NCI-H748 (cell line): ENCODE measurements around the gene BPIFB2.

ENCODE experiments used
- DNase-seq: peaks from one replicate; lab custom pipeline; 2025; ENCODE audit not compliant: unreplicated experiment; lab: John Stamatoyannopoulos, UW

Gene BPIFB2

GRCh38 chr20:32984196-32984595 lies 23.3 kb upstream of the BPIFB2 start:
- DNase-seq, result no peak

GRCh38 chr20:32984631-32985354 lies 22.7 kb upstream of the BPIFB2 start:
- no peak for DNase-seq

- DNase-seq, result no peak
These were observed 21.9 kb upstream of the BPIFB2 start for GRCh38 chr20:32985596-32985995.

GRCh38 chr20:32986331-32986966 lies 21.1 kb upstream of the BPIFB2 start:
- DNase-seq, result no peak

- no peak for DNase-seq
These were observed 20.3 kb upstream of the BPIFB2 start for GRCh38 chr20:32987044-32987825.

GRCh38 chr20:32988008-32988407 lies 19.5 kb upstream of the BPIFB2 start:
- DNase-seq, result no peak

- no peak for DNase-seq
These were observed 17.8 kb upstream of the BPIFB2 start for GRCh38 chr20:32989507-32990283.

- no peak for DNase-seq
These were observed 17.1 kb upstream of the BPIFB2 start for GRCh38 chr20:32990426-32990825.

- DNase-seq, result no peak
These were observed 16.1 kb upstream of the BPIFB2 start for GRCh38 chr20:32991383-32991782.

- DNase-seq, result no peak
These were observed 15.5 kb upstream of the BPIFB2 start for GRCh38 chr20:32991792-32992641.

GRCh38 chr20:32993496-32994050 lies 13.9 kb upstream of the BPIFB2 start:
- DNase-seq, result no peak

- DNase-seq, result no peak
These were observed 11.7 kb upstream of the BPIFB2 start for GRCh38 chr20:32995802-32996201.

- no peak for DNase-seq
These were observed 10.1 kb upstream of the BPIFB2 start for GRCh38 chr20:32997431-32997830.

GRCh38 chr20:32999603-33000250 lies 7.8 kb upstream of the BPIFB2 start:
- no peak for DNase-seq

GRCh38 chr20:33000802-33001466 lies 6.6 kb upstream of the BPIFB2 start:
- DNase-seq, result no peak

- DNase-seq, result no peak
These were observed 5.3 kb upstream of the BPIFB2 start for GRCh38 chr20:33002087-33002808.

GRCh38 chr20:33004141-33004751 lies 3.3 kb upstream of the BPIFB2 start, which contains the start of gene SUN5:
Gene SUN5, minus strand, starts transcription at chr20:33004433. Its CDS starts 93 bp downstream, at chr20:33004340.
- DNase-seq, result no peak

- peak; percentile 16 for DNase-seq
These were observed 2.4 kb upstream of the BPIFB2 start for GRCh38 chr20:33005132-33005566.
